ENCODE measurements around the gene TEAD3. TPM values are rescaled to one million over a fixed set of nuclear protein-coding genes. Genes with fewer than 3 reads are reported as not detected.

TEAD3 gene
- total RNA-seq, 1 experiment from 2014 or later, result 34.3 TPM

DNA sequence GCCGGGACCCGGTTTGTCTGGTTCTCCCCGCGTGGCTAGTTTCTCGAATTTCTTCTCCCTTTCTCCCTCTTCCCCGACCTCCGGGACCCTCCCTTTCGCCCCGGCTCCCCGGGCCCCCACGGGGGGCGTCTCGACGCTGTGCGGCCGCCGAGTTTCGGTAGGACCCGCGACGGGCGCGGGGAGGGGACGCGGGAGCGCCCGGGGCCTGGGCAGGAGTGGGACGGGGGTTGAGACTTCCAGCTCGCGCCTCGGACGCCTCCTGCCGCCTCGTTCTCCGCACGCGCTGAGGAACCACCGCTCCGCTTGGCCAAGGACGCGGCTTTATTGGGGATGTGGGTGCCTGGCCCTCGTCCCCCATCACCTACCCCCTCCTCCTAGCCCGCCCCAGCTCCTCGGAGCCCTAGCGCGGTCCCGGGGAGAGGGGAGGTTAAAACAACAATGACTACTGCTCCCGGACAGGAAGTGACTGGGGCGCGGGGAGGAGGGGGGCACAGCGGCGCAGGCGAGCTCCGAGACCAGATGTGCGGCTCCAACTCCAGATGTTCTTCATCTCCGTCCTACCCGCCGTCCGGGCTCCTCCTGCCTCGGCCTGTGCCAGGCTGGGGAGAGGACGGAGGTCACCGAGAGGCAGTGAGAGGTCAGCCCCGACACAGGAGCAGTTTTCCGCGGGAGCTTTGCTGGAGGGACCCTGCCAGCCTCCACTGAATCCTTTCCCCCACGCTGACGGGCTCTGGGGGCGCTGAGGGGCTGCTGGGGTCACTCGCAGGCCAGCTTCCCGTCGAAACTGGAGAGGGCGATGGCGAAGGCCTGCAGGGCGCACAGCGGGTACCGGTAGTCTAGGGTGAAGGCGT lies 917 bp upstream of the TEAD3 start (continued):
- TF ChIP-seq SP1 (CRISPR knock-in tag; conservative IDR thresholded peaks at IDR 0.05) (peak; percentile 67; the same call in 1 of the 2 replicates), ERG (CRISPR knock-in tag; IDR thresholded peaks at IDR 0.05) (no peak), USF1 (CRISPR knock-in tag; IDR thresholded peaks at IDR 0.05) (0 out of 2 replicates have a peak, but pooled peaks have one; percentile 30), ETV6 (CRISPR knock-in tag; IDR thresholded peaks at IDR 0.05) (peak; percentile 73; the same call in 1 of the 2 replicates), TEAD4 (CRISPR knock-in tag; IDR thresholded peaks at IDR 0.05) (no peak), MLX (CRISPR knock-in tag; IDR thresholded peaks at IDR 0.05) (no peak), IRF2 (CRISPR knock-in tag; IDR thresholded peaks at IDR 0.05; ENCODE audit: borderline replicate concordance, low read depth) (0 out of 2 replicates have a peak, but pooled peaks have one; percentile 33), ATF6 (CRISPR knock-in tag; IDR thresholded peaks at IDR 0.05) (no peak), ZNF671 (CRISPR knock-in tag; IDR thresholded peaks at IDR 0.05) (no peak), NFE2L1 (CRISPR knock-in tag; IDR thresholded peaks at IDR 0.05) (no peak; the same call in 1 of the 2 replicates), CBFB (CRISPR knock-in tag; IDR thresholded peaks at IDR 0.05; ENCODE audit: low read depth) (no peak), TEAD1 (CRISPR knock-in tag; IDR thresholded peaks at IDR 0.05) (0 out of 2 replicates have a peak, but pooled peaks have one; percentile 72), MXD4 (CRISPR knock-in tag; IDR thresholded peaks at IDR 0.05; ENCODE audit: borderline replicate concordance) (no peak), MAX (CRISPR knock-in tag; IDR thresholded peaks at IDR 0.05) (peak; percentile 48), GABPB1 (CRISPR knock-in tag; IDR thresholded peaks at IDR 0.05) (no peak), FOXP4 (CRISPR knock-in tag; IDR thresholded peaks at IDR 0.05) (peak; percentile 74; the same call in 1 of the 2 replicates), PRRX2 (CRISPR knock-in tag; IDR thresholded peaks at IDR 0.05) (no peak), ZNF512 (CRISPR knock-in tag; IDR thresholded peaks at IDR 0.05; ENCODE audit: borderline replicate concordance) (no peak), USF2 (CRISPR knock-in tag; IDR thresholded peaks at IDR 0.05) (no peak), GRHL2 (CRISPR knock-in tag; IDR thresholded peaks at IDR 0.05; ENCODE audit: insufficient replicate concordance, severe bottlenecking) (no peak), JAZF1 (CRISPR knock-in tag; IDR thresholded peaks at IDR 0.05) (no peak), ZNF219 (CRISPR knock-in tag; IDR thresholded peaks at IDR 0.05; ENCODE audit: borderline replicate concordance) (0 out of 2 replicates have a peak, but pooled peaks have one; percentile 64), ATF2 (CRISPR knock-in tag; IDR thresholded peaks at IDR 0.05; ENCODE audit: borderline replicate concordance, low read depth) (no peak), NFATC4 (CRISPR knock-in tag; IDR thresholded peaks at IDR 0.05) (no peak)
- TF ChIP-seq, protein P1, sequence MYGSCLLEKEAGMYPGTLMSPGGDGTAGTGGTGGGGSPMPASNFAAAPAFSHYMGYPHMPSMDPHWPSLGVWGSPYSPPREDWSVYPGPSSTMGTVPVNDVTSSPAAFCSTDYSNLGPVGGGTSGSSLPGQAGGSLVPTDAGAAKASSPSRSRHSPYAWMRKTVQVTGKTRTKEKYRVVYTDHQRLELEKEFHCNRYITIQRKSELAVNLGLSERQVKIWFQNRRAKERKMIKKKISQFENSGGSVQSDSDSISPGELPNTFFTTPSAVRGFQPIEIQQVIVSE (CRISPR knock-in tag; IDR thresholded peaks at IDR 0.05; ENCODE audit: borderline replicate concordance), result no peak
- TF ChIP-seq, protein P2, sequence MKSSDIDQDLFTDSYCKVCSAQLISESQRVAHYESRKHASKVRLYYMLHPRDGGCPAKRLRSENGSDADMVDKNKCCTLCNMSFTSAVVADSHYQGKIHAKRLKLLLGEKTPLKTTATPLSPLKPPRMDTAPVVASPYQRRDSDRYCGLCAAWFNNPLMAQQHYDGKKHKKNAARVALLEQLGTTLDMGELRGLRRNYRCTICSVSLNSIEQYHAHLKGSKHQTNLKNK (CRISPR knock-in tag; IDR thresholded peaks at IDR 0.05), result no peak

Data from WTC11 (cell line).